RWPE1 (cell line): ENCODE measurements around the gene TMC8.
A peak's percentile ranks its signal among the peaks of the same experiment; 100 is the strongest.

Experiments
- CTCF ChIA-PET: fragments of 350-600 bp; sonication (Branson Sonifier 250); formaldehyde crosslinking; extraction: SDS; loops from one replicate; lab custom pipeline; 2021; lab: Yijun Ruan, JAX
- POLR2A ChIA-PET: fragments of 400-600 bp; formaldehyde crosslinking; extraction: SDS; loops from one replicate; lab custom pipeline; 2020; ENCODE audit warnings: antibody characterized with exemption; ENCODE audit not compliant: low non-redundant PET; lab: Yijun Ruan, JAX
- DNase-seq: peaks from one replicate; pipeline ENCODE4 v3.0.0; 2012; ENCODE audit warnings: low spot score
- H3K27ac ChIP-seq: fragments of 450-650 bp; 2 replicates; pipeline ENCODE4 v1.5.1; 2017
- CTCF ChIP-seq: fragments of 450-650 bp; conservative IDR thresholded peaks from 2 replicates; pipeline ENCODE4 v1.5.1; 2017; ENCODE audit warnings: low read depth, mild to moderate bottlenecking

TMC8 gene

GRCh38 chr17:78146881-78147280 is 16.3 kb downstream of the TMC8 start:
- no peak for DNase-seq
- ChIA-PET POLR2A (no interaction called here), CTCF (interaction anchor here (0.7 kb wide), 1 partner anchor 11 kb away, joined by 3 read pairs; no protein-coding TSS in a partner anchor)
- no peak for TF ChIP-seq CTCF
- 0 out of 2 replicates have a peak overlapping the region, but pooled peaks have one; percentile 4 for H3K27ac ChIP-seq

- ChIA-PET POLR2A (no interaction called here), CTCF (interaction anchor here (0.7 kb wide), 1 partner anchor 11 kb away, joined by 3 read pairs; no protein-coding TSS in a partner anchor)
- no peak for TF ChIP-seq CTCF
- DNase-seq = no peak
- H3K27ac ChIP-seq = 0 out of 2 replicates have a peak overlapping the region, but pooled peaks have one; percentile 4
These were observed 16.9 kb downstream of the TMC8 start for GRCh38 chr17:78147315-78147998.

GRCh38 chr17:78148286-78149016 is 17.9 kb downstream of the TMC8 start:
- no peak for DNase-seq
- POLR2A ChIA-PET = no interaction called here
- TF ChIP-seq CTCF = no peak
- CTCF ChIA-PET = no interaction called here
- no peak overlapping the region for H3K27ac ChIP-seq

GRCh38 chr17:78151514-78152008 is 21.0 kb downstream of the TMC8 start:
- no peak for TF ChIP-seq CTCF
- no peak for DNase-seq
- H3K27ac ChIP-seq = peak overlapping the region; percentile 29
- ChIA-PET CTCF (no interaction called here), POLR2A (no interaction called here)

GRCh38 chr17:78154903-78155811 is 24.6 kb downstream of the TMC8 start:
- no peak for TF ChIP-seq CTCF
- POLR2A ChIA-PET = no interaction called here
- CTCF ChIA-PET = no interaction called here

More at GRCh38 chr17:78154903-78155811, 24.6 kb downstream of the TMC8 start:
- DNase-seq = no peak
- peak overlapping the region; percentile 15 for H3K27ac ChIP-seq
